Limb (tissue), 2 donors: Measurements from ENCODE around the gene BCL6.

Experiments
- DNase-seq, 2 donors: peaks; one replicate each; pipeline ENCODE4 v3.0.0-alpha.2; 2016; ENCODE audit errors: extremely low spot score in 2 of 2

BCL6 gene

DNA sequence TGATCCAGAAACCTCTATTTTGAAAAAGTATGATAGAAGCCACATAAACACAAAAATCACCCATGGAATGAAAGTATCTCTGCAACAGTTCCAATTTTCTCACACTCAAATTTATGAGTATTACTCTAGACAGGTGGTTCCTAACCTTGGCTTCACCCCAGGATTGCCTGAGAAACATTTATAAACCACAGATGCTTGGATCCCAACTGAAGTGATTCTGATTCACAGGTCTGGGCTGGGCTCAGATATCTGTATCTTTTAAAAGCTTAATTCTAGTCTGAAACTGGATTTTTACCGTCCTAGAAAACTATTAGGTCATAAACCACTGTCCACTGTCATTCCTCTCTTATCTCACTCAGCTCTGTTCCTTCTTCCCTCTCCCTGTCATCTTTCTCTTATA lies 67.7 kb downstream of the BCL6 start:
- no peak for DNase-seq

DNA sequence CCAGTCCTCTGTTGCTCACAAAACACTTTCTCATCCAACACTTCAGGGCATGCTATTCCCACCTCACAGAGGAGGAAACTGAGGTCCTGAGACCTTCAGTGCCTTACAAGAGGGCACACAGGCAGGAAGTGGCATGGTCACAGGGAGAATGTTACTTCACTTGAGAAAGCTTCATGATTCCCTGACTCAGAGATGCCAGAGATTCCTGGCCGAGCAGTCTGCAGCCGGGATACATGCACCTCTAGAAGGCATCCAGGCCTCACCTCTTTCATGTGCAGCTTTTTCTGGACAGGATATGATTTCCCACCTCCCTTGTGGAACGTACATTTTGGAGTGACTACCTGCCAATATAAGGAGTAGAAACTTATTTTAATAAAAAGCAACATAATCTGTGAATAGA lies 72.3 kb downstream of the BCL6 start:
- no peak for DNase-seq
